8988T (cell line): ENCODE data around the gene KPTN.

Source experiments
- DNase-seq: peaks from one replicate; pipeline ENCODE4 v3.0.0; 2011

The KPTN gene

DNA sequence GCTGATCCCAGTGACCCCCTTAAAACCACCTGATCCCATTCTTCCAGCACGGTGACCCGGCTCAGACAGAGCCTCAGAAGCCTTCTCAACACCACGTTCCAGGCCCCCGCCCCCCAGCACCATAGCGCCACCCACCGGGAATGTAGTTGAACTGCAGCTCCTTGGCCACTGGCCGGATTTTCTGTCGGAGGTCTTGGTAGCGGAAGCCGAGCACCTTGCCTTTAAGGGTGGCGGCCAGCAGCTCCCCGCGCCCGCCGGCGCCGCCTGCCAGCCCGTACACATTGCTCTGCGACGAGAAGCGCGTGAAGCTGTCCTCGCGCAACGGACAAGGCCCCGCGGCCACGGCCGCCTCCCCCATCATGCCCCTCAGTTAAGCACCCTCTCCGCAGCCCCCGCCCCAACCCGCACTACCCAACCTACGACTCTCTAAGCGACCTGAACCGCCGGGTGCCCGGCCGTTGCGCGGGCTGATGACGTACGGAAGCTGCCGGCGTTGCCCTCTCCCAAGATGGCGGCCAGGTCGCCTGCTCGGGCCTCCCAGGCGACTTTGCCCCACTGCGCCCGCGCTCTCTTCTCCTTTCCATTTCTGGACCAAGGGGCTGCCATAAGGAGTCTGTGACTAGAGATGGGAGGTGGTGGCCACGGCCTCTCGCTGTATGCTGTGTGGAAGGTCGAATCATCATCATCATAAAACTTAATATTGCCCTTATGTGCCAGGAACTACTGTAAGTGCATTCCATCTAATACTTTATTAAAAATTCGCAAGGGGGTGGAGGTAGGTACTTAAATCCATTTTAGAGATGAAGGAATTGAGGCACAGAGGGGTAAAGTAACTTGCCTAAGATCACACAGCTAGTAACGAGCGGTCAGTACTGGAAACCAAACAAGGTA is at the start of gene KPTN:
KPTN (minus strand) TSS at position 420 of the 891 bp plus-strand sequence; CDS start at position 361, 59 bp downstream.
- DNase-seq, result peak; percentile 88

- no peak for DNase-seq
Measured at GRCh38 chr19:47531640-47532387, 47.8 kb upstream of the KPTN start.

DNA sequence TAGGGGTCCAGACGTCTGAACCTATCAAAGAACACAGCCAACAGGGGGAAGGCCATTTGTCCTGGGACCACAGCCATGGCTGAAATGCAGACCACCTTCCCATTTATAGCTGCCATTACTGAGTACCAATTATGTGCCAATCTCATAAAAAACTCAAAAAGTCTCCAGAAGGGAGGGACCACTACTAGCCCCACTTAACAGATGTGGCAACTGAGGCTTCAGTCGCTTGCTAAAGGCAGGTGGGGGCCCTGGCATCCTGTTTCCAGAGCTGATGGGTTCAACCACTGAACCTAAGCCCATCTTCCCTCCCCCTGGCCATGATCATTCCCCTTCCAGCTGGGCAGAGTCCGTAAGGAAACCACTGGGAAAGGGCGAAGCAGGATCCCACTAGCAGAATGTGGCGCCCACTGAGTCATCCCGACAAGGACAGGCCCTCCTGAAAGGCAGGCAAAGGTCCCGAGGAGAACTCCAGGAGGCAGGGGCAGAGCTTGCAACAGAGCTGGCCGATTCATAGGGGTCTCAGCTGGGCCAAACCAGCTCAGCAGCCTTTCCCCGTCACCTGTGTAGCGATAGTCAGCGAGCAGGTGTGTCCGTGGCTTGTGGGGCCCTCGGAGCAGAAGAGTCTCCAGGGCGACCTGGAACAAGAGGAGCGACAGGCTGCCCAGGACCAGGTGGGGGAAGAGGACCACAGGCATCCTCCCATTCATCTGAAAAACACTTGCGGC is 45.2 kb upstream of the KPTN start:
- DNase-seq, result no peak

GRCh38 chr19:47526798-47527197 is 42.8 kb upstream of the KPTN start:
- DNase-seq, result no peak

DNA sequence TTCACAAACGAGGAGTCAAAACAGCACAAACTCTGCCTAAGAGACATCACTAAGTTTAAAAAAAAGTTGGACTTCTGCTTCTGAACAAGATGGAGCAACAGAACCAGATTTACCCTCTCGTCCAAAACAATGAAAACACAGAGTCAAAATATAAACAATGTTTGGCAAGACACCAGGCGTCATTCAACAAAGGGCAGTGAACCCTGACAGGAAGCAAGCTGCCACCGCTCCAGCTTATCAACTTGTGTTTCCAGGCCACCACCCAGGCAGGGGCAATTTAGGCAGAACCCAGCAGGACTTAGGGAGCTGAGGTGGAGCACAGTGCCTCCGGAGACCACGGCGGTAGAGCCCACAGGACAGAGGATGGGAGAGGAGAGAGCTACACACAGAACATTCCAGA is 39.5 kb upstream of the KPTN start:
- no peak for DNase-seq

- no peak for DNase-seq
Measured at GRCh38 chr19:47521473-47522180, 37.6 kb upstream of the KPTN start.

- DNase-seq, result no peak
Measured at GRCh38 chr19:47520839-47521238, 36.8 kb upstream of the KPTN start.

DNA sequence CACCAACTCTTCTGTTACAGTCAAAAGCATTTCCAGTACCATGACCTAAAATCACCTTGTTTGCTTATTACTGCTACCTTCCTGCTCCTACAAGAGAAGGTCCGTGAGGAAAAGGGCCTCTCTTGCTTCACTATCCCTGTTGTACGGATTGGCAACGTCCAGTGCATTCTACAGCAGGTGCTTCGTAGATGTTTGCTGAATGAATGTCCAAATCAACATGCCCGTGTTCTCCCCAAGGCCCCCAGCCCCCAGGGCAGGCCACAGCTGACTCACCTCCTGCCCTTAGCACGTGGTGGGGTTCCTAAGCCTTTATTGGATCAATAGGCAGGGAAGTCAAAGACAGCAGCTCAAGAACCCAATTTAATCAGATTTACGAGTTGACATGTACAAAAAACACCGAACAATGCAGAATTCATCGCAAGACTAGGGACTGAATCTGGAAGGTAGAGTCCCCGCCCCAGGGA is 36.4 kb upstream of the KPTN start:
- no peak for DNase-seq

DNA sequence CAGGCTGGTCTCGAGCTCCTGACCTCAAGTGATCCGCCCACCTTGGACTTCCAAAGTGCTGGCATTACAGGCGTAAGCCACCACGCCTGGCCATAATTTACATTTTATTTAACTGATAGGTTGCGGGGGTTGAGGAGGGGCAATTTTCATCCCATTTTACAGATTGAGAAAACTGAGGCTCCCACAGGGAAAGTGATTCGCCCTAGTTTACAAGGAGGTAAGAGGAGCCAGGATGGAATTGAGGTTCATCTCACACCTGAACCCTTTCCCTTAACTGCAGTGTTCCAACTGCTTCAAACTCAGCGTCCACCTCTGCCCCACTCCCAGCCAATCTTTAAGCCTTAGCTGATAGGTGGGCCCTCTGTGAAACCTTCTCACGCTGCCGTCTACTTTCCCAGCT is 34.8 kb upstream of the KPTN start:
- no peak for DNase-seq

DNA sequence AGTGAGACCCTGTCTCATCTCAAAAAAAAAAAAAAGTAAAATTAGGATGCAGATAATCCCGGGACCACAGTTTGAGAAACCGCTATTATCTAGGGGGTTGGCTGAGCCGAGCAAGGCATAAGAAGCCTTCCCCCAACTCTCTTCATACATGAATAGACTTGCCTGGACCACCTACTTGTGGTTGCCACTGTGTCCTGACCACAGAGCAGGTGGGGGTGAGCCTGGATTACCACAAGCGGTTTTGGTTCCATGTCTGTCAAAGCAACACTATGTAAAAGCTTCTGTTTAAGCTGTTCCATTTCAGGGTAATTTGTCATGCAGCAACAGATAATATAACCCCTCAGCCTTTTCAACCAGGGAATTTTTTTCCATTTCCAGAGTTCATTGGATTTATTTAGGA is 34.1 kb upstream of the KPTN start:
- DNase-seq, result no peak

DNA sequence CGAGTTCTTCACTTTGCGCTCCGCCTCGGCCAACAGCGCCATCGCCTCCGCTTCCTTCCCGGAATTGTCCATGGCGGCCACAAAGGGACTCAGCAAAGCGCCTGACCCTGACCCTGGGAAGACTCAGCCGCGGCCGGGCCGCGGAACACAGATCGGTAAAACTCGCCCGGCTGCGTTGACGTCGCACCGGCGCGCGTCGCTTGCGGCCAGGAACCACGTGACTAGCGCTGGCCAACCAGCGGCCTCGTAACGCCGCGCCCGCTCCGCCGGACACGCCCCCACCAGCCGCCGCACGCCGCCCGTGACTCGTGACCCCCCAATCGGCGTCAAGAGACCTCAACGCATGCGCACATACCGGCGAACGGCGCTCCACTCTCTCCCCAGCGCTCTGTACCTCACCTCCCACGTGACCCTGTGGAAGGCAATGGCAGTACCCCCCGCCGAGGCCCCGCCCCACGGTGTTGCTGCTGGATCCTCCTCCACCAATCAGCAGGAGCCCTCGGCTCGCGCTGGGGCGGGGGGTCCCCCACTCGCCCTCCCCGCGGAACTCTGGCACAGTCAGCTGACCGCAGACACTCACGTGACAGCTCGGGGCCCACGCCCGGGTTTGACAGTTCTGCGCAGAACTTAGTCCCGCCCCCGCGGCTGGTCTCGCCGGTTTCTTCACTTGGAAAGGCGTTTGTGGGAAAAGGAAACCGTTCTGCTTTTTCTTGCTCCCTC is 31.0 kb upstream of the KPTN start, which contains the start of gene NAPA:
NAPA (minus strand) TSS at position 195 of the 720 bp plus-strand sequence; CDS start at position 72, 123 bp downstream.
- peak; percentile 89 for DNase-seq

DNA sequence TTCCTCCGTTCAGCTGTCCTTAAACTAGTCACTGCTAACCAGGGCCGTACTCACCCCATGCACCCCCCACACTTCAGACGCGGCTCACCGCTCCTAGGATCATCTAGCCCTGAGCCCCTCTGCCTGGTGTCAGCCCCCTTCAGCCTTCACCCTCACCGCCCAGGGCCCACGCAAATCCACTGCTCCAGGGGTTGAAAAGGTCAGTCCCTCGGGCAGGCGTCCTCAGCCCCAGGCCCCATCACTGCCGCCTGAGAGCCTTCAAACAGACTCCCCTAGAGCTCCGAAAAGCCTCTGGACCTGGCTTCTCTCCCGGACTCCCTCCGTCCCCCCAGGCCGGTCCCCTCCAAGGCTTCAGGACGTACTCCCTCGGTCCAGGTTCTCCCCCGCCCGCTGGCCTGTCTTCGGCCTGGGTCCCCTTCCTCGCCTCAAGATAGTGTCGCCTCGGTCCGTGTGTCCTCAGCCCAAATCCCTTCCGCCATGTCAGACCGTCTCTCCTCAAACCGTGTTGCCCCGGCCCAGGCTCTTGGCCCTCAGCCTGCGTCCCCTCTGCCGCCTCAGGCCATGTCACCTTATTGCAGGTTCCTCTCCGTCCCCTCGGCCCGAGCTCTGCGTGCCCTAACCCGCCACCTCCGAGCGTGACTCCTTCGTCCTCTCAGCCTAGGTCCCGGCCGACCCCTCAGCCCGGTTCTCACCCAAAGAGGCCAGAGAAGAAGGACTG is 30.3 kb upstream of the KPTN start:
- DNase-seq, result no peak

DNA sequence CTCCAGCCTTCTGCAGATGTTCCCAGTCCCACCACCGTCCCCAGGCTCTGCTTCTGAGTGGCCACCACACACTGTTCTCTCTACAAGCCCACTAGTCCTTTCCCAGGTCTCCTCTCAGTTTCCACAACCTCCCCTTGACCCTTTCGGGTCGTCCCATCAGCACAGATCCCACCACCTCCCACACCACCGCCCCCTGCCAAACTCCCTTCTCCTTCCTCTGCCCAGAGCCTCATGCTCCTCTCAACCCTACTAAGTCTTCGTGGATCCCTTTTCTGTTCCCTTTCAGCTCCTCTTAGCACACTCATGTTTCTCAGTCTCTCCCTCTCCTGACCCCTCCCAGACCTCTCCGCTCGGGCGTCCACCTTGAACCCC is 28.9 kb upstream of the KPTN start:
- no peak for DNase-seq

DNA sequence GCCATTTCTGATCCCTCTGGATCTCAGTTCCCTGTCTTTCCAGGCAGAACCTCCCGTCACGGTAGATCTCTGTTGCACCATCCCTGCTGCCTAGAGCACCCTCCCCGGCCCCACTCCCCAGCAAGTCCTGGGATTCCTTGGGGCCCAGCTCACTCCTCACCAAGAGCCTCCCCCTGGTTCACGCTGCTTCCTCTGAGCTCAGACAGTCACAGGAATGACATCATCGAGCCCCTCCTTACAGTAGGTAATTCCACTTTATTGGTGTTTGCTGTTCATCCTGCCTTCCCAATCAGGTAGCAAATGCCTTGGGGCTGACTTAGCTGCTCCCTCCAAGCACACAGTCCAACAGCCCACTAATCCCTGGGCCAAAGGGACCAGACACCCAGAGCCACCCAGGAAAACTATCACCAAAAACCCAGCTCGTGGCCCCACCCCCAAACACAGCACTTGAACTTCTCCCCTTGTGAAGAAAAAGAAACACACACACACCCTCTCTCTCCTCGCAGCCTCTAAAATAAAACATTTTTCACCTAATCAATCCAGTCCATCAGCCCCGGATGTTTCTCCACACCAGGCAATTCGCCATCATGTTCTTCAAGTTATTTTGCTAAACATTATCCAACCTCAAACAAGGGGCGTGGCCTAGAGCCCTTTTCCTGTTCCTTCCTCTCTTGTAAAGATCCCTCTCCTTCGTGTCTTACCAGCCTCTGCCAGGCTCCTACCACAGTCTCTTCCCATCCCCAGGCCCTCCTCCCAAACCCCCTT is 28.3 kb upstream of the KPTN start:
- no peak for DNase-seq

DNA sequence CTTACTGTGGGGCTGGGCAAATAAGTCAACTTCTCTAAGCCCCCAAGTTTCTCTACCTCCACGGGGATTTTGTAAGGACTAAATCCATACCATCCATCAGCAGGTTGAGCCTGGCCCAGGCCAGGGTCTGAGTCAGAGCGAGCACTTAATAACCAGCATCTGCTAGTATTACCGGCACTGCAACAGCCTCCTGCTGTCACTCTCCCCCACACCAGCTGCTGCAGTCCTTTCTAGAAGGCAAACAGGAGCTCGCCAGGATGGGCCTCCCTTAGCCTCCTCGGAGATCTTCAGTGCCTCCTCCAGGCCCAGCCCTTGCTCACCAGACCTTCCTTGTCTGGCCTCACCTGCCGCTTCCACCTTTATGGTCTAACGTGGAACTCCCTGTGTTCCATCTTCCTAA is 27.7 kb upstream of the KPTN start:
- DNase-seq, result no peak

DNA sequence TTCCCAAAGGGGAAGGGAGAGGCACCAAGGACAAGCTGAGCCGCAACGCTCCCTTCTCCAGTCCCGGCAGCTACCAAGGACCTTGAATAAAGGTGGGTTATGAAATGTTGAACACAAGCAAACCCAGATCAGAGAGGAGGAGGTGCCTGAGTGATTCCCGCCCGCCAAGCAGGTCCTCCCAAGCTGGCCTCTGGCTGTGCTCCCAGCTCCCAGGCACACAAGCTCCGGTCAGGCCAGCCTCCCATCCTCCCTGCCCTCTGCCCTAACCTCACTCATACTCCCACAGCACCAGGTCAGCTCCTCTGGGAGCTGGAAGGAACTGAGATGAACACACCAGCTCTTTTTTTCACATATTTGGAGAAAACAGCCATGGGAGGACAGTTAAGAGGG is 27.1 kb upstream of the KPTN start:
- DNase-seq, result no peak

- DNase-seq, result no peak
Measured at GRCh38 chr19:47510516-47511127, 26.6 kb upstream of the KPTN start.

DNA sequence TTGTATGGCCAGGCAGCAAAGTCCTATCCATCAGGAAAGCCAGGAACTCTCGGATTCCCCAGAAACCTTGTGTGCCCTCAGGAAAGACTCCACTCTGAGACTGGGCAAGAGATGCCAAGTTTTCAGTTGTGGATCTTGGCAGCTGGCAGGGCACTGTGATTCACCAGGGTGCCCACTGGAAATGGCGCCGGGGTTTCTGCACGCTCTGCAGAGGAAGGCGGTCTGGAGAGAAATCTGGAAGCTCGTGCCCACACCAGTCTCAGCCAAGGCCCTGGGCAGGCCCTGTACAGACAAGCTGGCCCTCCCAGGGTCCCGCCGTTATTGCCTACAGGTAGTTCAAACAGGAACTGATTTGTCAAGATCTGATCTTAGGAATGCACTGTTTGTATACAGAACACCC is 26.0 kb upstream of the KPTN start:
- no peak for DNase-seq

DNA sequence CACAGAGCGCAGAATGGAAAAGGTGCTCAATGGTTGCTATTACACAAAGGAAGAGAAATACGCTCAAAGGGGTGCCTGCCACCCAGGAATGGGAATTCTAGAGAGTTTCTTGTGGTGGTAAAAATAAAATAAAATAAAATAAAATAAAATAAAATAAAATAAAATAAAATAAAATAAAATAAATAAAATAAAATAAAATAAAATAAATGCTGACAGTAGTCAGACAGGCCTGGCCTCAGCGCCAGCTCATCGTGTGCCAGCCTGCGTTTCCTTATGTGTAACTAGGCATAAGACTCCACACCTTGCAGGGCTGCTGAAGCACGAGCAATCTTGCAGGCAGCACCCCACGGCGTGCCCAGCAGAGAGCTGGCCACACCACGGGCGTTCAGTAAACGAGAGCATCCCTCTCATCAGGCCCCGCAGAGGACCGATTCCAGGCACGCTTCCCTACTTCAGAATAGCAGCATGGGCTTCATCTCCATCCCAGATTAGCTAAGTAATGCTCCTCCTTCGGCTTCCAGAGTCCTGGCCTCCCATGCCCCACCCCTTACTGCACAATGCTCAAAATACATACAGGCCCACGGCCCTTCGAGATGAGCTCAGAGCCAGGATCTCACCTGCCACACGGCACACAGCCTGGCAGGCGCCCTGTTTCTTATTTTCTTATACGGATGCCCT is 25.3 kb upstream of the KPTN start:
- no peak for DNase-seq
